Spleen (tissue), 7 donors: ENCODE results near the gene ZSCAN9.

Source experiments
- CTCF ChIP-seq, 11 experiments: fragments of 200-600 bp in 7 of 11; fragments of 450-650 bp in 4 of 11; sonication (generic) in 4 of 11; IDR thresholded peaks in 8 of 11; conservative IDR thresholded peaks in 3 of 11; 1 replicate in 7 of 11; 2 replicates in 4 of 11; pipeline versions ENCODE4 v1.4.0 to v1.8.0; 2016 to 2021; ENCODE audit warnings: antibody characterized with exemption in 11 of 11, inconsistent platforms in 4 of 11, mild to moderate bottlenecking in 1 of 11
- POLR2A ChIP-seq, 3 donors: fragments of 450-650 bp; IDR thresholded peaks; one replicate each; pipeline ENCODE4 v1.5.1; 2017; ENCODE audit warnings: antibody characterized with exemption in 3 of 3, mild to moderate bottlenecking in 1 of 3
- donor health status: DM: no; HTN: no; CAD: no; lungs with moderate emphysema.
- donor health status: DM: no; HTN: no; CAD: no.
- donor health status: DM: no; HTN: no; CAD: no.

- TF ChIP-seq CTCF (IDR thresholded peaks at IDR 0.05 in 8 of 11, conservative IDR thresholded peaks at IDR 0.05 in 3 of 11) (no peak), POLR2A (IDR thresholded peaks at IDR 0.05) (no peak)
Observed at GRCh38 chr6:28252009-28252975, 27.2 kb downstream of the ZSCAN9 start, which contains the start of gene ZKSCAN4.
